Adrenal gland (tissue), 5 donors: Measurements from ENCODE around the gene TBX1.

Experiments
- POLR2A ChIP-seq, 2 donors: fragments of 450-650 bp; IDR thresholded peaks; one replicate each; pipeline ENCODE4 v1.6.1; 2017; ENCODE audit warnings: antibody characterized with exemption in 2 of 2, mild to moderate bottlenecking in 2 of 2, moderate library complexity in 1 of 2
- TF ChIP-seq, protein P1 (sequence below), 6 experiments: fragments of 450-650 bp in 4 of 6; fragments of 200-600 bp in 2 of 6; sonication (generic) in 1 of 6; IDR thresholded peaks; 1 replicate in 5 of 6; 2 replicates in 1 of 6; pipeline versions ENCODE4 v1.5.1 to v1.8.0; 2016 to 2021; ENCODE audit warnings: antibody characterized with exemption in 6 of 6, mild to moderate bottlenecking in 2 of 6, moderate library complexity in 1 of 6
- donor health status: DM: no; HTN: no; CAD: no.

GRCh38 chr22:19785461-19786263, 25.1 kb downstream of the TBX1 start:
- TF ChIP-seq, protein P1, sequence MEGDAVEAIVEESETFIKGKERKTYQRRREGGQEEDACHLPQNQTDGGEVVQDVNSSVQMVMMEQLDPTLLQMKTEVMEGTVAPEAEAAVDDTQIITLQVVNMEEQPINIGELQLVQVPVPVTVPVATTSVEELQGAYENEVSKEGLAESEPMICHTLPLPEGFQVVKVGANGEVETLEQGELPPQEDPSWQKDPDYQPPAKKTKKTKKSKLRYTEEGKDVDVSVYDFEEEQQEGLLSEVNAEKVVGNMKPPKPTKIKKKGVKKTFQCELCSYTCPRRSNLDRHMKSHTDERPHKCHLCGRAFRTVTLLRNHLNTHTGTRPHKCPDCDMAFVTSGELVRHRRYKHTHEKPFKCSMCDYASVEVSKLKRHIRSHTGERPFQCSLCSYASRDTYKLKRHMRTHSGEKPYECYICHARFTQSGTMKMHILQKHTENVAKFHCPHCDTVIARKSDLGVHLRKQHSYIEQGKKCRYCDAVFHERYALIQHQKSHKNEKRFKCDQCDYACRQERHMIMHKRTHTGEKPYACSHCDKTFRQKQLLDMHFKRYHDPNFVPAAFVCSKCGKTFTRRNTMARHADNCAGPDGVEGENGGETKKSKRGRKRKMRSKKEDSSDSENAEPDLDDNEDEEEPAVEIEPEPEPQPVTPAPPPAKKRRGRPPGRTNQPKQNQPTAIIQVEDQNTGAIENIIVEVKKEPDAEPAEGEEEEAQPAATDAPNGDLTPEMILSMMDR (IDR thresholded peaks at IDR 0.05) = no peak
- no peak for TF ChIP-seq POLR2A (IDR thresholded peaks at IDR 0.05)
